ENCODE measurements around the gene TBKBP1. TPM values are rescaled to one million over a fixed set of nuclear protein-coding genes. Genes with fewer than 3 reads are reported as not detected.

TBKBP1 gene
- total and polyA plus RNA-seq, 2 donors (not counting 3 experiments of a cell fraction or from before 2014, with no cell fraction given) = 7.0 to 11.7 TPM

DNA sequence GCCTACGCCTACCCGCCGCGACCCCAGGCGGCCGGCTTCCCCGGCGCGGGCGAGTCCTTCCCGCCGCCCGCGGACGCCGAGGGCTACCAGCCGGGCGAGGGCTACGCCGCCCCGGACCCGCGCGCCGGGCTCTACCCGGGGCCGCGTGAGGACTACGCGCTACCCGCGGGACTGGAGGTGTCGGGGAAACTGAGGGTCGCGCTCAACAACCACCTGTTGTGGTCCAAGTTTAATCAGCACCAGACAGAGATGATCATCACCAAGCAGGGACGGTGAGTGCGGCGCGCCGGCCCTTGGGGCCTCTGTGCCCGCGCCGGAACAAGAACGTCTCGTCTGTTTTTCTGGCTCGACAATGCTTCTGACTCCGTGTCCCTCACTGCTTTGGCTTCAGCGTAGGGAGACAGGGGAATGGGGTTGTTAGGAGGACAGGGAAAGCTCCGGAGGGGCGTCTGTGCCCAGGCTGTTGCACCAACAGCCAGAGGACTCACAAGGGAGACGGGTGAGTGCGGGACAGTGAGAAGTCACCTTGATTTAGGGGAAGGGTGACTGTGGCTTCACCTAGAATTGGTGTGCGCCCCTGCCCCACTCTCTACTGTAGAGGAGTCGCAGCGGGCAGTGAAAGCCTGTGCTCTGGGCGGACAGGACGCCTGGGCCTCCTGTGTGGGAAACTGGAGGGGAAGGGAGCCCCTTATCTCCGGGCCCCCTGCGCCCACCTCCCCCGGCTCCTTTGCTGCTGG, 39.9 kb downstream of the TBKBP1 start:
- Histone ChIP-seq H3K4me1 (ENCODE audit: control insufficient read depth, extremely low read depth, insufficient read depth, low read length) (no peaks in the 10 kb centered on the region), H3K4me3 (replicated peaks in 1 of 3; ENCODE audit: insufficient read depth in 1 of 3, low read depth in 1 of 3, low read length in 3 of 3) (no peak overlapping the region), H3K4me2 (ENCODE audit: insufficient read depth, low read length) (peak overlapping the region; percentile 28), H3K9me3 (replicated peaks; ENCODE audit: control insufficient read depth, insufficient read depth, low read length) (no peaks in the 10 kb centered on the region), H3K9me1 (replicated peaks; ENCODE audit: control insufficient read depth, extremely low read depth, insufficient read depth, low read length) (no peaks in the 10 kb centered on the region), H3K27me3 (ENCODE audit: control insufficient read depth in 2 of 2, insufficient read depth in 2 of 2, low read length in 2 of 2) (peaks cover 37 to 38% of the 10 kb centered on the region in 2 experiments), H4K20me1 (replicated peaks; ENCODE audit: control insufficient read depth, extremely low read depth, insufficient read depth, low read length) (no peaks in the 10 kb centered on the region), H3K79me2 (ENCODE audit: control insufficient read depth, insufficient read depth, low read length) (no peaks in the 10 kb centered on the region), H3K27ac (ENCODE audit: insufficient read depth, low read depth, low read length) (no peak overlapping the region), H3K36me3 (ENCODE audit: control insufficient read depth in 2 of 2, extremely low read depth in 1 of 2, insufficient read depth in 2 of 2, low read length in 2 of 2) (no peaks in the 10 kb centered on the region), H2AFZ (ENCODE audit: low read depth, low read length) (peak overlapping the region; percentile 46), H3K9ac (replicated peaks; ENCODE audit: extremely low read depth, insufficient read depth, low read length) (no peak overlapping the region)
- TF ChIP-seq EZH2 (IDR thresholded peaks at IDR 0.05; ENCODE audit: borderline replicate concordance, low read depth, low read length, severe bottlenecking) = peak; percentile 93
- no peak for TF ChIP-seq POLR2AphosphoS5 (IDR thresholded peaks at IDR 0.05; ENCODE audit: insufficient read depth, low read depth, low read length)
- POLR2A ChIA-PET = no interaction called here
- CTCF ChIA-PET = interaction anchor here (0.8 to 0.9 kb wide), 3 partner anchors 12 to 56 kb away, joined by 3 to 4 read pairs (median 3); no protein-coding TSS in a partner anchor
- intact Hi-C loops (cut with micrococcal nuclease) (no loop called here), dilution Hi-C loops (cut with MboI; ENCODE audit: extremely low pct_ligation_motif_present, low sequenced_read_pairs) (no loop called here)
- DNase-seq (ENCODE audit: low read depth, low spot score) (no peak), FAIRE-seq (no peak)
- no TSS peak for BruUV-seq (replicated peaks)

- no peak for TF ChIP-seq POLR2AphosphoS5 (IDR thresholded peaks at IDR 0.05; ENCODE audit: insufficient read depth, low read depth, low read length)
- TF ChIP-seq CTCF (IDR thresholded peaks at IDR 0.05; ENCODE audit: extremely low read depth in 1 of 2, insufficient read depth in 1 of 2, low read depth in 1 of 2, low read length in 2 of 2) = no peak
- no peak for TF ChIP-seq POLR2A (IDR thresholded peaks at IDR 0.05; ENCODE audit: low read depth, low read length)
- no peak for TF ChIP-seq MYC (IDR thresholded peaks at IDR 0.05; ENCODE audit: low read depth, low read length)
- no peak for TF ChIP-seq EZH2 (IDR thresholded peaks at IDR 0.05; ENCODE audit: borderline replicate concordance, low read depth, low read length, severe bottlenecking)
- TF ChIP-seq FOS (IDR thresholded peaks at IDR 0.05; ENCODE audit: borderline replicate concordance, insufficient read depth, low read length) = no peak
- no peak for TF ChIP-seq MAX (IDR thresholded peaks at IDR 0.05; ENCODE audit: insufficient read depth, insufficient read length)
- TF ChIP-seq JUN (IDR thresholded peaks at IDR 0.05; ENCODE audit: borderline replicate concordance, insufficient read depth, insufficient read length, low read depth) = no peak
- FAIRE-seq = no peak
- no TSS peak for BruUV-seq (replicated peaks)
These were observed 41.1 kb downstream of the TBKBP1 start for GRCh38 chr17:47735139-47735464.

More at GRCh38 chr17:47735139-47735464, 41.1 kb downstream of the TBKBP1 start:
- ChIA-PET POLR2A (no interaction called here), CTCF (no interaction called here)
- Histone ChIP-seq H3K4me2 (ENCODE audit: insufficient read depth, low read length) (no peak overlapping the region), H3K27ac (ENCODE audit: insufficient read depth, low read depth, low read length) (no peak overlapping the region), H3K9me1 (replicated peaks; ENCODE audit: control insufficient read depth, extremely low read depth, insufficient read depth, low read length) (no peaks in the 10 kb centered on the region), H3K4me3 (replicated peaks in 1 of 3; ENCODE audit: insufficient read depth in 1 of 3, low read depth in 1 of 3, low read length in 3 of 3) (no peak overlapping the region), H3K36me3 (ENCODE audit: control insufficient read depth in 2 of 2, extremely low read depth in 1 of 2, insufficient read depth in 2 of 2, low read length in 2 of 2) (no peaks in the 10 kb centered on the region), H3K9me3 (replicated peaks; ENCODE audit: control insufficient read depth, insufficient read depth, low read length) (no peaks in the 10 kb centered on the region), H2AFZ (ENCODE audit: low read depth, low read length) (no peak overlapping the region), H3K9ac (replicated peaks; ENCODE audit: extremely low read depth, insufficient read depth, low read length) (no peak overlapping the region), H3K27me3 (ENCODE audit: control insufficient read depth in 2 of 2, insufficient read depth in 2 of 2, low read length in 2 of 2) (peaks cover 37 to 38% of the 10 kb centered on the region in 2 experiments), H4K20me1 (replicated peaks; ENCODE audit: control insufficient read depth, extremely low read depth, insufficient read depth, low read length) (no peaks in the 10 kb centered on the region), H3K79me2 (ENCODE audit: control insufficient read depth, insufficient read depth, low read length) (no peaks in the 10 kb centered on the region), H3K4me1 (ENCODE audit: control insufficient read depth, extremely low read depth, insufficient read depth, low read length) (no peaks in the 10 kb centered on the region)
- intact Hi-C loops (cut with micrococcal nuclease) = no loop called here
- no peak for DNase-seq (ENCODE audit: low read depth, low spot score)
- dilution Hi-C loops (cut with MboI; ENCODE audit: extremely low pct_ligation_motif_present, low sequenced_read_pairs) = no loop called here
